HEK293 (cell line): Measurements from ENCODE around the gene TTLL11.

Source experiments
- CTCF ChIA-PET: fragments of 350-600 bp; formaldehyde crosslinking; extraction: SDS; loops from one replicate; lab custom pipeline; 2021; ENCODE audit warnings: antibody characterized with exemption; lab: Yijun Ruan, JAX
- POLR2A ChIA-PET: fragments of 300-600 bp; formaldehyde crosslinking; extraction: SDS; loops from one replicate; lab custom pipeline; 2020; ENCODE audit warnings: antibody characterized with exemption, inconsistent platforms; lab: Yijun Ruan, JAX
- H3K27ac ChIP-seq: fragments of 200-500 bp; sonication (Bioruptor generic); 2 replicates; pipeline ENCODE4 v1.5.1; 2014; ENCODE audit warnings: low read depth, low read length, control low read depth, inconsistent platforms; ENCODE audit errors: extremely low read depth
- H3K36me3 ChIP-seq, 2 experiments: fragments of 200-500 bp in 1 of 2; sonication (Bioruptor generic) in 1 of 2; 1 replicate in 1 of 2; 2 replicates in 1 of 2; pipeline ENCODE4 v1.5.1; 2014 to 2017; ENCODE audit warnings: inconsistent platforms in 2 of 2, low read length in 2 of 2; ENCODE audit not compliant: control insufficient read depth in 2 of 2, insufficient read depth in 1 of 2
- H3K4me1 ChIP-seq: fragments of 200-500 bp; sonication (Bioruptor generic); 2 replicates; pipeline ENCODE4 v1.5.1; 2014; ENCODE audit warnings: mild to moderate bottlenecking, low read length, inconsistent platforms; ENCODE audit not compliant: control insufficient read depth, insufficient read depth
- H3K4me3 ChIP-seq: 2 replicates; pipeline ENCODE4 v1.5.1; 2011; ENCODE audit warnings: low read depth, mild to moderate bottlenecking, control low read depth, low read length, moderate library complexity
- H3K9me3 ChIP-seq: fragments of 200-500 bp; sonication (Bioruptor generic); 2 replicates; pipeline ENCODE4 v1.5.1; 2014; ENCODE audit warnings: low read depth, low read length, inconsistent platforms; ENCODE audit not compliant: control insufficient read depth, insufficient read depth
- BCL11A ChIP-seq: fragments of 450-650 bp; formaldehyde crosslinking; IDR thresholded peaks from 2 replicates; pipeline ENCODE4 v1.5.1; 2016; ENCODE audit warnings: low read depth, missing biosample characterization, missing genetic modification characterization
- HOXC10 ChIP-seq: sonication (generic); formaldehyde crosslinking; IDR thresholded peaks from 2 replicates; pipeline ENCODE4 v1.8.1; 2023; ENCODE audit warnings: mild to moderate bottlenecking, missing genetic modification reagents
- MZF1 ChIP-seq: fragments of 450-650 bp; formaldehyde crosslinking; IDR thresholded peaks from 2 replicates; pipeline ENCODE4 v1.5.1; 2017; ENCODE audit warnings: missing biosample characterization, missing genetic modification characterization, borderline replicate concordance
- SP2 ChIP-seq: fragments of 450-650 bp; formaldehyde crosslinking; IDR thresholded peaks from 2 replicates; pipeline ENCODE4 v1.5.1; 2016; ENCODE audit warnings: missing biosample characterization, missing genetic modification characterization
- SP7 ChIP-seq: fragments of 450-650 bp; formaldehyde crosslinking; IDR thresholded peaks from 2 replicates; pipeline ENCODE4 v1.5.1; 2016; ENCODE audit warnings: missing biosample characterization, missing genetic modification characterization
- TCF7L2 ChIP-seq: IDR thresholded peaks from 2 replicates; pipeline ENCODE4 v1.6.1; 2011; ENCODE audit warnings: low read depth, mild to moderate bottlenecking, inconsistent platforms, low read length, moderate library complexity, borderline replicate concordance
- ZFP37 ChIP-seq: fragments of 450-650 bp; formaldehyde crosslinking; IDR thresholded peaks from 2 replicates; pipeline ENCODE4 v1.5.1; 2016; ENCODE audit warnings: missing biosample characterization, missing genetic modification characterization
- ZNF23 ChIP-seq: fragments of 450-650 bp; formaldehyde crosslinking; IDR thresholded peaks from 2 replicates; pipeline ENCODE4 v1.5.1; 2016; ENCODE audit warnings: missing biosample characterization, missing genetic modification characterization, borderline replicate concordance
- ZNF354C ChIP-seq: fragments of 450-650 bp; formaldehyde crosslinking; IDR thresholded peaks from 2 replicates; pipeline ENCODE4 v1.5.1; 2016; ENCODE audit warnings: missing biosample characterization, missing genetic modification characterization, low read depth, borderline replicate concordance
- ZNF501 ChIP-seq: fragments of 450-650 bp; formaldehyde crosslinking; IDR thresholded peaks from 2 replicates; pipeline ENCODE4 v1.5.1; 2016; ENCODE audit warnings: missing biosample characterization, missing genetic modification characterization
- ZNF544 ChIP-seq: fragments of 450-650 bp; formaldehyde crosslinking; IDR thresholded peaks from 2 replicates; pipeline ENCODE4 v1.5.0; 2017; ENCODE audit warnings: missing biosample characterization, missing genetic modification characterization
- ZNF600 ChIP-seq: fragments of 450-650 bp; formaldehyde crosslinking; IDR thresholded peaks from 2 replicates; pipeline ENCODE4 v1.5.1; 2016; ENCODE audit warnings: missing biosample characterization, missing genetic modification characterization
- ZNF629 ChIP-seq: fragments of 450-650 bp; formaldehyde crosslinking; IDR thresholded peaks from 2 replicates; pipeline ENCODE4 v1.5.1; 2017; ENCODE audit warnings: missing biosample characterization, missing genetic modification characterization
- ZNF664 ChIP-seq: fragments of 450-650 bp; formaldehyde crosslinking; IDR thresholded peaks from 2 replicates; pipeline ENCODE4 v1.5.1; 2016; ENCODE audit warnings: missing biosample characterization, missing genetic modification characterization
- ZNF747 ChIP-seq: fragments of 450-650 bp; formaldehyde crosslinking; IDR thresholded peaks from 2 replicates; pipeline ENCODE4 v1.5.1; 2016; ENCODE audit warnings: missing biosample characterization, missing genetic modification characterization
- TF ChIP-seq, protein P1 (sequence below): fragments of 450-650 bp; formaldehyde crosslinking; IDR thresholded peaks from 2 replicates; pipeline ENCODE4 v1.5.1; 2016; ENCODE audit warnings: missing biosample characterization, missing genetic modification characterization
- TF ChIP-seq, protein P2 (sequence below): sonication (generic); formaldehyde crosslinking; IDR thresholded peaks from 2 replicates; pipeline ENCODE4 v1.8.1; 2022; ENCODE audit warnings: mild to moderate bottlenecking, moderate library complexity, missing genetic modification reagents
- TF ChIP-seq, protein P3 (sequence below): fragments of 450-650 bp; formaldehyde crosslinking; IDR thresholded peaks from 2 replicates; pipeline ENCODE4 v1.5.1; 2016; ENCODE audit warnings: missing biosample characterization, missing genetic modification characterization
- TF ChIP-seq, protein P4 (sequence below): fragments of 450-650 bp; IDR thresholded peaks from 2 replicates; pipeline ENCODE4 v1.5.1; 2018; ENCODE audit warnings: missing biosample characterization, mild to moderate bottlenecking, missing genetic modification characterization
- TF ChIP-seq, protein P5 (sequence below): fragments of 450-650 bp; formaldehyde crosslinking; IDR thresholded peaks from 2 replicates; pipeline ENCODE4 v1.5.1; 2016; ENCODE audit warnings: missing biosample characterization, missing genetic modification characterization
- TF ChIP-seq, protein P6 (sequence below): fragments of 450-650 bp; formaldehyde crosslinking; optimal IDR thresholded peaks from 2 replicates; pipeline ENCODE3; 2016; ENCODE audit warnings: missing biosample characterization, mild to moderate bottlenecking, missing genetic modification characterization
- TF ChIP-seq, protein P7 (sequence below): fragments of 450-650 bp; formaldehyde crosslinking; IDR thresholded peaks from 2 replicates; pipeline ENCODE4 v1.5.1; 2017; ENCODE audit warnings: missing biosample characterization, missing genetic modification characterization

The TTLL11 gene

DNA sequence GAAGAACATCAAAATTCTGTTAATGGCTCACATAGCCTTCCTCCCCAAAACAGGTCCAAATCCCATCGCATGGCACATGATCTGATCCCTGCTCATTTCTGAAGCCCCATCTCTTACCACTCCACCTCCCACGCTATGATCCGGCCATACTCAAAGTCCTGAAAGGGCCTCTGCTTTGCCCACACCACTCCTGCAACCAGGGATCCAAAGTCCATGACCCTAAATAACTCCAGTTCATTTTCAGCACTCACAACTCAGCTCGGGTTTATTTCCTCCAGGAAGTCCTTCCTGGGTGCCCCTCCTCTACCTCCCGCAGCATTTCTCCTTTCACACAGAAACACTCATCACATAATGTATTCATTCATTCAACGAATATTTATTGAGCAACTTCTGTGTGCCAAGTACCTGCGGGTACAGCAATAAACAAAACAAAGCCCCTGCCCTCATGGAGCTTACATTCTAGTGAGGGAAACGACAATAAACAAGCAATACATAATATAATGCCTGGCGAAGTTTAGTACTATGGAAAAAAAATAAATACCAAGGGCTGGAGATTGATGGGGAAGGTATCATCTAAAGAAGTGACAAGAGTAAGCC, 2.7 kb downstream of the TTLL11 start:
- Histone ChIP-seq H3K9me3 (no peaks in the 10 kb centered on the region), H3K4me3 (no peak overlapping the region), H3K36me3 (no peaks in the 10 kb centered on the region), H3K27ac (no peak overlapping the region), H3K4me1 (no peaks in the 10 kb centered on the region)
- TF ChIP-seq ZNF747 (tag by site-specific recombination) (no peak), HOXC10 (CRISPR knock-in tag) (no peak), ZNF23 (tag by site-specific recombination) (no peak), TCF7L2 (no peak), ZNF354C (tag by site-specific recombination) (no peak), SP2 (no peak), ZNF501 (tag by site-specific recombination) (no peak)
- TF ChIP-seq, protein P1, sequence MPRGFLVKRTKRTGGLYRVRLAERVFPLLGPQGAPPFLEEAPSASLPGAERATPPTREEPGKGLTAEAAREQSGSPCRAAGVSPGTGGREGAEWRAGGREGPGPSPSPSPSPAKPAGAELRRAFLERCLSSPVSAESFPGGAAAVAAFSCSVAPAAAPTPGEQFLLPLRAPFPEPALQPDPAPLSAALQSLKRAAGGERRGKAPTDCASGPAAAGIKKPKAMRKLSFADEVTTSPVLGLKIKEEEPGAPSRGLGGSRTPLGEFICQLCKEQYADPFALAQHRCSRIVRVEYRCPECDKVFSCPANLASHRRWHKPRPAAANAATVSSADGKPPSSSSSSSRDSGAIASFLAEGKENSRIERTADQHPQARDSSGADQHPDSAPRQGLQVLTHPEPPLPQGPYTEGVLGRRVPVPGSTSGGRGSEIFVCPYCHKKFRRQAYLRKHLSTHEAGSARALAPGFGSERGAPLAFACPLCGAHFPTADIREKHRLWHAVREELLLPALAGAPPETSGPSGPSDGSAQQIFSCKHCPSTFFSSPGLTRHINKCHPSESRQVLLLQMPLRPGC (tag by site-specific recombination), result no peak
- TF ChIP-seq, protein P2, sequence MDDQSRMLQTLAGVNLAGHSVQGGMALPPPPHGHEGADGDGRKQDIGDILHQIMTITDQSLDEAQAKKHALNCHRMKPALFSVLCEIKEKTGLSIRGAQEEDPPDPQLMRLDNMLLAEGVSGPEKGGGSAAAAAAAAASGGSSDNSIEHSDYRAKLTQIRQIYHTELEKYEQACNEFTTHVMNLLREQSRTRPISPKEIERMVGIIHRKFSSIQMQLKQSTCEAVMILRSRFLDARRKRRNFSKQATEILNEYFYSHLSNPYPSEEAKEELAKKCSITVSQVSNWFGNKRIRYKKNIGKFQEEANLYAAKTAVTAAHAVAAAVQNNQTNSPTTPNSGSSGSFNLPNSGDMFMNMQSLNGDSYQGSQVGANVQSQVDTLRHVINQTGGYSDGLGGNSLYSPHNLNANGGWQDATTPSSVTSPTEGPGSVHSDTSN, result no peak
- TF ChIP-seq, protein P3, sequence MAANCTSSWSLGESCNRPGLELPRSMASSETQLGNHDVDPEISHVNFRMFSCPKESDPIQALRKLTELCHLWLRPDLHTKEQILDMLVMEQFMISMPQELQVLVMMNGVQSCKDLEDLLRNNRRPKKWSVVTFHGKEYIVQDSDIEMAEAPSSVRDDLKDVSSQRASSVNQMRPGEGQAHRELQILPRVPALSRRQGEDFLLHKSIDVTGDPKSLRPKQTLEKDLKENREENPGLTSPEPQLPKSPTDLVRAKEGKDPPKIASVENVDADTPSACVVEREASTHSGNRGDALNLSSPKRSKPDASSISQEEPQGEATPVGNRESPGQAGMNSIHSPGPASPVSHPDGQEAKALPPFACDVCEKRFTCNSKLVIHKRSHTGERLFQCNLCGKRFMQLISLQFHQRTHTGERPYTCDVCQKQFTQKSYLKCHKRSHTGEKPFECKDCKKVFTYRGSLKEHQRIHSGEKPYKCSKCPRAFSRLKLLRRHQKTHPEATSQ, result no peak
- TF ChIP-seq, protein P4, sequence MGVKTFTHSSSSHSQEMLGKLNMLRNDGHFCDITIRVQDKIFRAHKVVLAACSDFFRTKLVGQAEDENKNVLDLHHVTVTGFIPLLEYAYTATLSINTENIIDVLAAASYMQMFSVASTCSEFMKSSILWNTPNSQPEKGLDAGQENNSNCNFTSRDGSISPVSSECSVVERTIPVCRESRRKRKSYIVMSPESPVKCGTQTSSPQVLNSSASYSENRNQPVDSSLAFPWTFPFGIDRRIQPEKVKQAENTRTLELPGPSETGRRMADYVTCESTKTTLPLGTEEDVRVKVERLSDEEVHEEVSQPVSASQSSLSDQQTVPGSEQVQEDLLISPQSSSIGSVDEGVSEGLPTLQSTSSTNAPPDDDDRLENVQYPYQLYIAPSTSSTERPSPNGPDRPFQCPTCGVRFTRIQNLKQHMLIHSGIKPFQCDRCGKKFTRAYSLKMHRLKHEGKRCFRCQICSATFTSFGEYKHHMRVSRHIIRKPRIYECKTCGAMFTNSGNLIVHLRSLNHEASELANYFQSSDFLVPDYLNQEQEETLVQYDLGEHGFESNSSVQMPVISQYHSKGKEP (tag by site-specific recombination), result no peak
- ChIA-PET CTCF (interaction anchor here (0.7 to 7.2 kb wide), 5 partner anchors 8 to 544 kb away, joined by 3 to 48 read pairs (median 4); no protein-coding TSS in a partner anchor), POLR2A (no interaction called here)

DNA sequence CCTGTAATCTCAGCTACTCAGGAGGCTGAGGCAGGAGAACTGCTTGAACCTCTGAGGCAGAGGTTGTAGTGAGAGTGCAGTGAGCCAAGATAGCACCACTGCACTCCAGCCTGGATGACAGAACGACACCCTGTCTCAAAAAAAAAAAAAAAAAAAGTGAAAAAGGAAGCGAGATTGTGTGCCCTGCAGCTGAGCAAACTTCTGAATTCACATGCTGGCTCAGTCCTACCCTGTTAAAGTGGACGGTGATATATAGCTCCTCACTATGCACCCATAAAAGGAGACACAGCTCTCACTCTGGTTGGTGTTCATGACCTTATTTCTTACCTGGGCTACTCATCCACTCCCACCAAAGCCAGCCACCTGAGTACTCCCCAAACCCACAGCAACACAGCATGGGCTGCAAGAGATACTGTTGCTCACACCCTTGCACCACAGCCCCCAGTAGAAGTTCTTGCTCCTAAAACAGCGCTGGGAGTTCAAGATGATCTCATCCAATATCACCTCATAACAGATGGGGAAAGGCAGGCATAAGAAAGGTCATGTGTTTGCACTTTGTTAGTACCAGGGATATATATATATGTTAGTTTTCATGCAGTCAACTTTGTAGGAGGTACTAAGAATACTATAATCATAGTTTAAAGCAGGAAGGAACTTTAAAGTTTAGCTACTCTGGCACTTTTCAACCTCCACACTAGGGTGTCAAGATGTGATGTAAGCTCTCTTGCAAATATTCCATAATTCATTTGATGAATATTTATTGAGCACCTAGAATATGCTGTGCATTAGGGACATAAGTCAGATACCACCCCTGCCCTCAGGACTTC, 4.0 kb downstream of the TTLL11 start:
- Histone ChIP-seq H3K4me1 (no peaks in the 10 kb centered on the region), H3K9me3 (no peaks in the 10 kb centered on the region), H3K27ac (no peak overlapping the region), H3K4me3 (no peak overlapping the region), H3K36me3 (no peaks in the 10 kb centered on the region)
- ChIA-PET CTCF (interaction anchor here (0.6 to 7.2 kb wide), 7 partner anchors 9 to 543 kb away, joined by 3 to 48 read pairs (median 4); no protein-coding TSS in a partner anchor), POLR2A (interaction anchor here (0.5 to 0.6 kb wide), 2 partner anchors 255 to 271 kb away, joined by 3 to 4 read pairs; no protein-coding TSS in a partner anchor)
- TF ChIP-seq MZF1 (no peak), ZNF629 (peak; percentile 52; the same call in 1 of the 2 replicates), ZNF747 (tag by site-specific recombination) (no peak), ZNF664 (tag by site-specific recombination) (peak; percentile 24; the same call in 1 of the 2 replicates), BCL11A (tag by site-specific recombination) (no peak), SP7 (tag by site-specific recombination) (no peak), ZFP37 (tag by site-specific recombination) (no peak), ZNF544 (no peak), ZNF600 (tag by site-specific recombination) (0 out of 2 replicates have a peak, but pooled peaks have one; percentile 13)
- TF ChIP-seq, protein P5, sequence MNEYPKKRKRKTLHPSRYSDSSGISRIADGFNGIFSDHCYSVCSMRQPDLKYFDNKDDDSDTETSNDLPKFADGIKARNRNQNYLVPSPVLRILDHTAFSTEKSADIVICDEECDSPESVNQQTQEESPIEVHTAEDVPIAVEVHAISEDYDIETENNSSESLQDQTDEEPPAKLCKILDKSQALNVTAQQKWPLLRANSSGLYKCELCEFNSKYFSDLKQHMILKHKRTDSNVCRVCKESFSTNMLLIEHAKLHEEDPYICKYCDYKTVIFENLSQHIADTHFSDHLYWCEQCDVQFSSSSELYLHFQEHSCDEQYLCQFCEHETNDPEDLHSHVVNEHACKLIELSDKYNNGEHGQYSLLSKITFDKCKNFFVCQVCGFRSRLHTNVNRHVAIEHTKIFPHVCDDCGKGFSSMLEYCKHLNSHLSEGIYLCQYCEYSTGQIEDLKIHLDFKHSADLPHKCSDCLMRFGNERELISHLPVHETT, result no peak
- TF ChIP-seq, protein P6, sequence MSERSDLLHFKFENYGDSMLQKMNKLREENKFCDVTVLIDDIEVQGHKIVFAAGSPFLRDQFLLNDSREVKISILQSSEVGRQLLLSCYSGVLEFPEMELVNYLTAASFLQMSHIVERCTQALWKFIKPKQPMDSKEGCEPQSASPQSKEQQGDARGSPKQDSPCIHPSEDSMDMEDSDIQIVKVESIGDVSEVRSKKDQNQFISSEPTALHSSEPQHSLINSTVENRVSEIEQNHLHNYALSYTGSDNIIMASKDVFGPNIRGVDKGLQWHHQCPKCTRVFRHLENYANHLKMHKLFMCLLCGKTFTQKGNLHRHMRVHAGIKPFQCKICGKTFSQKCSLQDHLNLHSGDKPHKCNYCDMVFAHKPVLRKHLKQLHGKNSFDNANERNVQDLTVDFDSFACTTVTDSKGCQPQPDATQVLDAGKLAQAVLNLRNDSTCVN (tag by site-specific recombination), result no peak
- TF ChIP-seq, protein P7, sequence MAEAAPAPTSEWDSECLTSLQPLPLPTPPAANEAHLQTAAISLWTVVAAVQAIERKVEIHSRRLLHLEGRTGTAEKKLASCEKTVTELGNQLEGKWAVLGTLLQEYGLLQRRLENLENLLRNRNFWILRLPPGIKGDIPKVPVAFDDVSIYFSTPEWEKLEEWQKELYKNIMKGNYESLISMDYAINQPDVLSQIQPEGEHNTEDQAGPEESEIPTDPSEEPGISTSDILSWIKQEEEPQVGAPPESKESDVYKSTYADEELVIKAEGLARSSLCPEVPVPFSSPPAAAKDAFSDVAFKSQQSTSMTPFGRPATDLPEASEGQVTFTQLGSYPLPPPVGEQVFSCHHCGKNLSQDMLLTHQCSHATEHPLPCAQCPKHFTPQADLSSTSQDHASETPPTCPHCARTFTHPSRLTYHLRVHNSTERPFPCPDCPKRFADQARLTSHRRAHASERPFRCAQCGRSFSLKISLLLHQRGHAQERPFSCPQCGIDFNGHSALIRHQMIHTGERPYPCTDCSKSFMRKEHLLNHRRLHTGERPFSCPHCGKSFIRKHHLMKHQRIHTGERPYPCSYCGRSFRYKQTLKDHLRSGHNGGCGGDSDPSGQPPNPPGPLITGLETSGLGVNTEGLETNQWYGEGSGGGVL, result no peak
